Astrocyte (in vitro differentiated cells and primary cell): ENCODE measurements around the gene TLL2. TPM values are rescaled to one million over a fixed set of nuclear protein-coding genes. Genes with fewer than 3 reads are reported as not detected.

Experiments
- DNase-seq: peaks from one replicate; pipeline ENCODE4 v3.0.0-alpha.2; 2010; ENCODE audit warnings: low read depth
- FAIRE-seq: peaks from 2 replicates; lab custom pipeline; 2011; peaks lifted over from hg19 to GRCh38; lab: Jason Lieb, UNC
- H2AFZ ChIP-seq: 2 replicates; pipeline ENCODE4 v1.6.0; 2012; ENCODE audit warnings: low read depth, low read length, inconsistent platforms
- H3K27ac ChIP-seq: 2 replicates; pipeline ENCODE4 v1.5.1; 2011; ENCODE audit warnings: low read depth, low read length, inconsistent platforms
- H3K27me3 ChIP-seq: 2 replicates; pipeline ENCODE4 v1.6.0; 2011; ENCODE audit warnings: low read length, inconsistent platforms; ENCODE audit not compliant: insufficient read depth
- H3K36me3 ChIP-seq: 2 replicates; pipeline ENCODE4 v1.5.1; 2011; ENCODE audit warnings: low read length, inconsistent platforms; ENCODE audit not compliant: insufficient read depth
- H3K4me1 ChIP-seq: 2 replicates; pipeline ENCODE4 v1.5.1; 2011; ENCODE audit warnings: low read length, inconsistent platforms; ENCODE audit not compliant: insufficient read depth
- H3K4me2 ChIP-seq: 2 replicates; pipeline ENCODE4 v1.6.0; 2012; ENCODE audit warnings: low read length, inconsistent platforms
- H3K4me3 ChIP-seq: 2 replicates; pipeline ENCODE4 v1.5.1; 2011; ENCODE audit warnings: low read depth, mild to moderate bottlenecking, low read length, inconsistent platforms; ENCODE audit not compliant: insufficient read depth
- H3K79me2 ChIP-seq: 2 replicates; pipeline ENCODE4 v1.6.0; 2012; ENCODE audit warnings: mild to moderate bottlenecking, low read length, inconsistent platforms; ENCODE audit not compliant: insufficient read depth
- H3K9ac ChIP-seq: 2 replicates; pipeline ENCODE4 v1.6.0; 2012; ENCODE audit warnings: mild to moderate bottlenecking, low read length, inconsistent platforms
- H3K9me3 ChIP-seq: 2 replicates; pipeline ENCODE4 v1.5.1; 2012; ENCODE audit warnings: low read depth, mild to moderate bottlenecking, low read length, inconsistent platforms; ENCODE audit not compliant: insufficient read depth
- H4K20me1 ChIP-seq: 2 replicates; pipeline ENCODE4 v1.6.0; 2012; ENCODE audit warnings: low read length, inconsistent platforms; ENCODE audit not compliant: insufficient read depth
- H3K27ac Mint-ChIP-seq: one replicate; pipeline ENCODE4 v1.8.0; 2021; ENCODE audit warnings: mild to moderate bottlenecking, mixed read lengths; ENCODE audit not compliant: unreplicated experiment
- H3K27me3 Mint-ChIP-seq: one replicate; pipeline ENCODE4 v1.8.0; 2021; ENCODE audit warnings: low read depth, mixed read lengths; ENCODE audit not compliant: unreplicated experiment
- H3K36me3 Mint-ChIP-seq: one replicate; pipeline ENCODE4 v1.8.0; 2021; ENCODE audit warnings: low read depth, mixed read lengths; ENCODE audit not compliant: unreplicated experiment
- H3K4me1 Mint-ChIP-seq: one replicate; pipeline ENCODE4 v1.8.0; 2021; ENCODE audit warnings: low read depth, mixed read lengths; ENCODE audit not compliant: unreplicated experiment
- H3K4me3 Mint-ChIP-seq: one replicate; pipeline ENCODE4 v1.8.0; 2021; ENCODE audit warnings: mild to moderate bottlenecking, moderate library complexity, mixed read lengths; ENCODE audit not compliant: unreplicated experiment
- H3K9me3 Mint-ChIP-seq: one replicate; pipeline ENCODE4 v1.8.0; 2021; ENCODE audit warnings: mild to moderate bottlenecking, mixed read lengths; ENCODE audit not compliant: unreplicated experiment
- CTCF ChIP-seq: IDR thresholded peaks from 2 replicates; pipeline ENCODE4 v1.5.1; 2011; ENCODE audit warnings: low read depth, mild to moderate bottlenecking, inconsistent platforms, low read length, moderate library complexity; ENCODE audit not compliant: insufficient read depth
- EZH2 ChIP-seq: IDR thresholded peaks from 2 replicates; pipeline ENCODE4 v1.6.1; 2012; ENCODE audit warnings: mild to moderate bottlenecking, low read length, inconsistent platforms; ENCODE audit not compliant: insufficient read depth
- total RNA-seq: library from RNA; stranded (reverse); gene quantifications from 2 replicates; pipeline ENCODE4 v1.2.1, GENCODE V29; 2021

The TLL2 gene
- total RNA-seq, 1 donor from 2014 or later, result 7.6 TPM

GRCh38 chr10:96321822-96322221 lies 191.9 kb downstream of the TLL2 start:
- FAIRE-seq, result no peak
- peaks cover 2% of the 10 kb centered on the region for H3K27me3 ChIP-seq
- H3K9me3 ChIP-seq, result no peaks in the 10 kb centered on the region
- Mint-ChIP-seq H3K9me3 (no peaks in the 10 kb centered on the region), H3K27ac (no peak overlapping the region), H3K27me3 (peaks cover 12% of the 10 kb centered on the region), H3K36me3 (no peaks in the 10 kb centered on the region), H3K4me3 (no peak overlapping the region), H3K4me1 (peaks cover 7% of the 10 kb centered on the region)
- no peaks in the 10 kb centered on the region for H3K79me2 ChIP-seq
- H3K4me1 ChIP-seq, result no peaks in the 10 kb centered on the region
- H3K27ac ChIP-seq, result no peak overlapping the region
- DNase-seq, result no peak
- H3K36me3 ChIP-seq, result no peaks in the 10 kb centered on the region
- H3K4me2 ChIP-seq, result no peak overlapping the region
- H4K20me1 ChIP-seq, result no peaks in the 10 kb centered on the region
- TF ChIP-seq CTCF, result no peak
- no peak for TF ChIP-seq EZH2
- H3K9ac ChIP-seq, result no peak overlapping the region
- H2AFZ ChIP-seq, result no peak overlapping the region
- no peak overlapping the region for H3K4me3 ChIP-seq

- peaks cover 7% of the 10 kb centered on the region for H3K4me1 Mint-ChIP-seq
- H3K27ac ChIP-seq, result no peak overlapping the region
- no peak for DNase-seq
- H3K27me3 ChIP-seq, result peaks cover 2% of the 10 kb centered on the region
- H4K20me1 ChIP-seq, result no peaks in the 10 kb centered on the region
- H3K4me2 ChIP-seq, result no peak overlapping the region
- H3K9me3 Mint-ChIP-seq, result no peaks in the 10 kb centered on the region
- no peaks in the 10 kb centered on the region for H3K36me3 Mint-ChIP-seq
- no peak overlapping the region for H3K9ac ChIP-seq
- H3K79me2 ChIP-seq, result no peaks in the 10 kb centered on the region
- peaks cover 6% of the 10 kb centered on the region for H3K27me3 Mint-ChIP-seq
- no peaks in the 10 kb centered on the region for H3K9me3 ChIP-seq
- H3K4me3 ChIP-seq, result no peak overlapping the region
- H3K36me3 ChIP-seq, result no peaks in the 10 kb centered on the region
- no peak for FAIRE-seq
- H3K27ac Mint-ChIP-seq, result no peak overlapping the region
- no peak overlapping the region for H3K4me3 Mint-ChIP-seq
- TF ChIP-seq EZH2, result no peak
- no peak for TF ChIP-seq CTCF
- H3K4me1 ChIP-seq, result no peaks in the 10 kb centered on the region
- H2AFZ ChIP-seq, result no peak overlapping the region
Measured at GRCh38 chr10:96319754-96320474, 193.8 kb downstream of the TLL2 start.
